GM21576 (cell line): ENCODE data around the gene C12orf60.

ENCODE experiments used
- ATAC-seq: cut with Tn5 transposase; IDR thresholded peaks from one replicate; pipeline ENCODE4 v1.9.1; 2021; ENCODE audit warnings: mild to moderate bottlenecking, moderate library complexity; ENCODE audit not compliant: unreplicated experiment

C12orf60 gene

GRCh38 chr12:14871247-14871646, 67.8 kb downstream of the C12orf60 start:
- ATAC-seq: no peak

- no peak for ATAC-seq
Observed at GRCh38 chr12:14871886-14872285, 68.4 kb downstream of the C12orf60 start.

- ATAC-seq: no peak
Observed at GRCh38 chr12:14873440-14874185, 70.1 kb downstream of the C12orf60 start.
